ENCODE measurements around the gene TUBD1. TPM values are rescaled to one million over a fixed set of nuclear protein-coding genes. Genes with fewer than 3 reads are reported as not detected.
"Not testable (repeated sequence)": the region's sequence is repeated elsewhere in the genome, so short reads cannot be mapped to it uniquely, and the experiment has no call there.

TUBD1 gene
- total RNA-seq, 1 donor from 2014 or later: 8.6 TPM

DNA sequence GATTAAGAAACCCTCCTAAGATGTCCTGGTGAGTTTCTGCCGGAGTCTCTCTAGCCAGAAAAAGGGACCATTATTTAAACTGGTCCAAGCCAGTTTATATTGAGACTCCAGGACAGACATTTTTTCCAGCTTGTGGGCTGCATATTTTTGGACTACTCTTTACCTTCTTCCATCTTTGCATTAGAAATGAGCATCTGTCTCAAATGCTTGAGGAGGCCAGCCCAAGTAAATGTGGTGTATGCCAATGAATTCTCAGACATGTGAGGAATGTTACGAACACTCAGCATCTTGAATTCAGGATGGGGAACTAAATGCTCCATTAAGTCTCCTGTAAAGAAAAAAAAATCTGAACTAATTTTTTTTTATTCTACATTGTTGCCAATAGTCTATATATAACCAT is 18.4 kb downstream of the TUBD1 start:
- DNase-seq (ENCODE audit: low spot score): no peak

DNA sequence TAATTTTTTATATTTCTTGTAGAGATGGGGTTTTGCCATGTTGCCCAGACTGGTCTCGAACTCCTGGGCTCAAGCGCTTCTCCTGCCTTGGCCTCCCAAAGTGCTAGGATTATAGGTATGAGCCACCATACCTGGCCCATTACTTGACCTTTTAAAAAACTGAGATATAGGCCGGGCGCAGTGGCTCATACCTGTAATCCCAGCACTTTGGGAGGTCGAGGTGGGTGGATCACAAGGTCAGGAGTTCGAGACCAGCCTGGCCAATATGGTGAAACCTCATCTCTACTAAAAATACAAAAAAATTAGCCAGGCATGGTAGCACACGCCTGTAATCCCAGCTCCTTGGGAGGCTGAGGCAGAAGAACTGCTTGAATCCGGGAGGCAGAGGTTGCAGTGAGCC is 19.3 kb downstream of the TUBD1 start:
- DNase-seq (ENCODE audit: low spot score): not testable (repeated sequence)

DNA sequence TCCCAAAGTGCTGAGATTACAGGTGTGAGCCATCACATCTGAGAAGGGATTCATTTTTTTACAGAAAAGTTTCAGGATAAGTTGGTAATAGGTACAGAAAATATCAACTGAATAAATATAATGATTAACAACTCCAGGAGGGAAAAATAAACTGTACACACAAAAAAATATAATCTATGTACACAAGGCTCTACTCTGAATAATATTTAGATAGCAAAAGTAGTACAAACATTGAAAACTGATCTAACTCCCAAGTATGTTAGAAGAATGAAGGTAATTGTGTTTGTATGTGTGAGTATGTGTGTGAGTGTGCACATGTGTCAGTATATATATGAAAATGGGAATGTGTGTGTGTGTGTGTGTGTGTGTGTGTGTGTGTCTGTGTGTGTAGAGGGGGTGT is 20.4 kb downstream of the TUBD1 start:
- no peak for DNase-seq (ENCODE audit: low spot score)

DNA sequence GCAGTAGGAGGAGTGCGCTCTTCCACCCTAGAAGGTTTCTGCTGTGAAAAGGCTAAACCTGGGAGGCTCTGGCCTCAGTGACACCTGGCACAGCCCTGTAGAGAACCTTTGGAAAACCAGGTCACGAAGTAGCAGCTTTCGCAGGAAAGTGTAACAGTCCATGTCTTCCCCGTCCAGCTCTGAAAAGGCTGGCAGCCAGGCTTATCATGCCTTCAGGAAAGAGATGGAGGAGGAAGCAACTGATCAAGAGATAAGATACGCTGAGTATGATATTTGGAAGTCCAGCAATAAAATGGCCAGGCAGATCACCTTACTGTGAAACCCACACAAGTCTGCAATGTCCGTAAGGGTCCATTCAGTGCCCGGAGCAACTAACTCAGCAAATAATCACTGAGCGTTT is 22.3 kb downstream of the TUBD1 start:
- DNase-seq (ENCODE audit: low spot score): no peak

DNA sequence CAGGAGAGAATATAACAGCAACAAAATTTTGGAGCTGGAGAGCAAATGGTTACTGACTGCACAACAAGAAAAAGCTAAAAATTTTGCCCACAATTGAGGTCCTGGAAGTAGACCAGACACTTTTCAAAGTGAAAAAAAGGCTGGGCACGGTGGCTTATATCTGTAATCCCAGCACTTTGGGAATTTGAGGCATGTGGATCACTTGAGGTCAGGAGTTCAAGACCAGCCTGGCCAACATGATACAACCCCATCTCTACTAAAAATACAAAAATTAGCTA is 22.9 kb downstream of the TUBD1 start:
- DNase-seq (ENCODE audit: low spot score): no peak

DNA sequence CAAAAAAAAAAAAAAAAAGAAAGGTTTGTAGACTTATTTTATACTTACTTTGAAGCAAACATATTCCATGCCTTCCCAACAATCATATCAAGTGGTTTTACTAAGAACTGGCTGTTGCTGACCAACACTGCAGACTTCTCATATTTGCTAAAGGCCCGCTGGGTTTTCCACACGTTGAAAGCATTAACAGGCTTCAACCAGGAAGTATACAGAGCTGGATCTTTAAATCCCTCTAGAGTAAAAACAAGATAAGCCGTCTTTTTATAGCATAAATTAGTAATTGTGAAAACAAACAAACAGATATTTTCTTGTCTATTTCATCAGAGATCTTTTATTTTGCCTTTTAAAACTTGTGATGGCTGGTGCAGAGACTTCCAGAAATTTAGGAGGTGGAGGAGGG is 29.1 kb downstream of the TUBD1 start:
- DNase-seq (ENCODE audit: low spot score): no peak

DNA sequence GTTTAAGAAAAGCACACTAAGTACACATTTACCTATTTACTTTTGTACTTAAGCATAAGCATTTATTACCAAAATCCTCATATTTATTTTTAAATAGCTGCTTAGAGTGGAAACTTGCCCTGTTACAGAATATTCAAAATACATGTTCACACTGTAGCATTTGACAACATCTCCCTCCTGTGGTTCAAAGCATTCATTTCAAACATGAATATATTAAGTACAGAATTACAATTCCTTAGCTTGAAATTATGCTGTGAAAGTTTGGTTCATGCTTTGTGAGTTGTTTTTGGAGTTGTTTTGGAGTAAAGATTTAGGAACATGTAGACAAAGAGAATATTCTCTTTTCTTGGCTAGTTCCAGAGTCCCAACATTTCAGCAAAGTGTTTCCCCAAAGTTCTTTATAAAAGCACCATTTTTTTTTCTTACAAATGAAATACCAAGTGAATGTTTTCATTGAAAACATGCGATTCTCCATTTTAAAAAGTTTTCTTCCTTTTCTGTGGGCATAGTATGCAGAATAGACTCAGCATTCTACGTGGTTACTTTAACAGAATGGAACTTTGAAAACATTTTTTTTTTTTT is 33.2 kb downstream of the TUBD1 start:
- DNase-seq (ENCODE audit: low spot score): no peak

DNA sequence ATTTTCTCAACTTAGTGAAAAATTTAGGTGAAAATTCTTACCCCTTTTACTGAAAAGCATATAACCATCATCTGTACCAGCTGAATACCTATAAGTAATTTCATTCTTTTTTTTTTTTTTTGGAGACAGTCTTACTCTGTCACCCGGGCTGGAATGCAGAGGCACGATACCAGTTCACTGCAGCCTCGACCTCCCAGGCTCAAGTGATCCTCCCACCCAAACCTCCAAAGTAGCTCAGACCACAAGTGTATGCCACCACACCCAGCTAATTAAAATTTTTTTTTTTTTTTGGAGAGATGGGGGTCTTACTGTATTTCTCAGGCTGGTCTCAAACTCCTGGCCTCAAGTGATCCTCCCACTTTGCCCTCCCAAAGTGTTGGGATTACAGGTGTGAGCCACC is 33.8 kb downstream of the TUBD1 start:
- no peak for DNase-seq (ENCODE audit: low spot score)

DNA sequence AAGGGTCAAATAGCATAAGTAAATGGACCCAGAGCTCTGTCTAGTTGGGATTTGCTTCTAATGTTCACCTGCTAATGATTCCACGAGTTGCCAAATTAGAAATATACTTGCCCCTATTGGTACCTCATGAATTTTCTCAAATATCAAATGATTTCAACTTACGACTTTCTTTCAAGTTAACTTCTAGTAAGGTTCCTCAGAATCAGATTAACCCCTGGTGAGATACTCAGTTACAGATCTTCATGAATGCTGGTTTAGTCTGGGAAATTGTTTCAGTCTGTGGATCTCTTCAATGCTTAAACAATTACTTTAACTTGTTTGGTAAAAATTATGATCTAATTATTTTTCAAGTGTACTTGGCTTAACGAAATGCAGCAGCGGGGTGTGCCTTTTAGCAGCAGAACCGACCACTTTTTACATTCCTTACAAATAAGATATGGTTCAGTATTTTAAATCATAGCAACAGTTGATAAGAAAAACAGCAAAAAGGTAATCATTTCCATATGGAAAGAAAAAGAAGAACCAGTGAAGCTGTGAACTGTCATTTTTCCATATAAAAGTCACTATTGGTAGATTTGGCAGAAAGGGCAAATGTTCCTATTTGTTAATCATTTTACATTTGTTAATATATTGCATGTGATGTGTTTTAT is 34.5 kb downstream of the TUBD1 start:
- DNase-seq (ENCODE audit: low spot score): no peak

DNA sequence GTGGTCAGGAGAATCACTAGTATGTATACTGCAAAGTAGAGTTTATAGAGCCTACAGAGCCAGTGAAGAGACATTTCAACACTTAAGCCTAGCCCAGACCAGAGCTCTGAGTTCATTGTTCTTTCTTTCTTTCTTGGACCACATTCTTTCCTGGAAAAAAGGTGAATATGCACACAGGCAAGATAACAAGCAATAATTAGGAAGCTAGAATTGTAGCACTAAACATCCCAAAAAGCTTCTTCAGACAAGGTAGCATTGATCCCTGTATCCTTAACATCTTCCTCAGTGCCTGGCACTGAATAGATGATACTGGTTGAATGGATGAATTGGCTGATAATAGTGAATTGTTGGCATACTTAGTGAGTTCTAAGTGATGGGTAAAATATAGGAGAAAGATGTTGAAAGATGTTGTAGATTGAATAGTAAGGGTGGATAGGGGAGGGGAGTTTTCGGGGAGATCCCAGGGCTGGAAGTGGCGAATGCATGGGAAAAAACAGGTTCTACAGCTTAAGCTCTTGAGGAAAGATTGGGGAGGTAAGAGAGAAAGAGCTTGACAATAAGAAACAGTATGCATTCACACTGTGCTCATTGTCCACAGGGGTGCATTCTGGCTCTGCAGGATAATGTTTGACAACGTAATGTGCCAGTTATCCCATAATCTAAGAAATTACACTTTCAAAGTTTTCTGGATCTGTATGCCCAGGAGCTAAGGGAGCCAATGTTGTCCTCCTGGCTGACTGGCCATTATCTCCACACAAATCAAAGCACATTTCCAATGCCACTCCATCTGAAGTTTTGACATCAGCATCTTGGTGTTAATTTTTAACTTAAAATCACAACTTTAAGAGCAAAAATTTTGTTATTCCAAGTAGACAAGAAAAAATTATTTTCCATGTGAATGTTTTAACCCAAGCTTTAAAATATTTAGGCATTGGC is 35.6 kb downstream of the TUBD1 start:
- no peak for DNase-seq (ENCODE audit: low spot score)

DNA sequence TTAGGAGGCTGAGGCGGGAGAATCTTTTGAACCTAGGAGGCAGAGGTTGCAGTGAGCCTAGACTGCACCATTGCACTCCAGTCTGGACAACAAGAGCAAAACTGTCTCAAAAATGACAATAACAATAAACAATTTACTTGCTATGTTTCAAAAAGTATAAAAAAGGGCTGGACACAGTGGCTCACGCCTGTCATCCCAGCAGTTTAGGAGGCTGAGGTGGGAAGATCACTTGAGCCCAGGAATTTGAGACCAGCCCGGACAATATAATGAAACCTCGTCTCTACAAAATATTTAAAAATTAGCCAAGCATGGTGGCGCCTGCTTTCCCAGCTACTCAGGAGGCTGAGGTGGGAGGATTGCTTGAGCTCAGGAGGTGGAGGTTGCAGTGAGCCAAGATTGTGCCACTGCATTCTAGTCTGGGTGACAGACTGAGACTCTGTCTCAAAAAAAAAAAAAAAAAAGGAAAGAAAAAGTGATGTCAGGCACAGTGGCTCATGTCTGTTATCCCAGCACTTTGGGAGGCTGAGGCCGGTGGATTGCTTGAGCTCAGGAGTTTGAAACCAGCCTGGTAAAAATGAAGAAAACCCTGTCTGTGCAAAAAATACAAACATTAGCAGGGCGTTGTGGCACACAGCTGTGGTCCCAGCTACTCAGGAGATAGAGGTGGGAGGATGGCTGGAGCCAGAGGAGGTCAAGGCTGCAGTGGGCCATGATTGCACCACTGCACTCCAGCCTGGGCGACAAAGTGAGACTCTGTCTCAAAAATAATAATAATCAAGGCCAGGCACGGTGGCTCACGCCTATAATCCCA is 38.6 kb downstream of the TUBD1 start:
- DNase-seq (ENCODE audit: low spot score): not testable (repeated sequence)

DNA sequence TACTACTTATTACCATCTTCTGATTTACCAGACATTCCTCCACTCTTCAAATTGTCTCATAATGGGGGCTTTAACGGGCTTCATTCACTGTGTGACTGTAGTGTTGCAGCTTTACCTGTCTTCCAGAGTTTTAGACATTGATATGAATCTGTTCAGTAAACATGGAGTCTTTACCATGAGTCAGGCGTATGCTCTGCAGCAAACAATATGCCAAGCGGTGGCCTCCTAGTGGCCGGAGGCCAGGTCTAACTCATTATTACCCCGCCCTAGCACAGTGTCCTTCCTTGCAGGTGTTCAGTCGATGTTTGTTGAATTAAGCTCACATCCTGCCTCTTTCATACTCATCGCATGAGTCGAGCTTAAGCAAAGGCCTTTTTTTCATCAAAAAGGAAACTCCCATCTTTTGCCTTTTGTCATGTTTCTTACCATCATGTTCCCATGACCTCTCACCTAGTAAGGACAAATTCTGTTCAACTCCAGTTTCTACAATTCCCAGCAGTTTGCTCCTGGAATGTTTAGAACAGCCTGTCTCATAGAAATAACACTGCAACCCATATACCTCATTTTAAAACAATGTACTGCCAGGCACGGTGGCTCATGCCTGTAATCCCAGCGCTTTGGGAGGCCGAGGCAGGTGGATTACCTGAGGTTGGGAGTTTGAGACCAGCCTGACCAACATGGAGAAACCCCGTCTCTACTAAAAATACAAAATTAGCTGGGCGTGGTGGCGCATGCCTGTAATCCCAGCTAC is 39.4 kb downstream of the TUBD1 start:
- peak; percentile 57 for DNase-seq (ENCODE audit: low spot score)

DNA sequence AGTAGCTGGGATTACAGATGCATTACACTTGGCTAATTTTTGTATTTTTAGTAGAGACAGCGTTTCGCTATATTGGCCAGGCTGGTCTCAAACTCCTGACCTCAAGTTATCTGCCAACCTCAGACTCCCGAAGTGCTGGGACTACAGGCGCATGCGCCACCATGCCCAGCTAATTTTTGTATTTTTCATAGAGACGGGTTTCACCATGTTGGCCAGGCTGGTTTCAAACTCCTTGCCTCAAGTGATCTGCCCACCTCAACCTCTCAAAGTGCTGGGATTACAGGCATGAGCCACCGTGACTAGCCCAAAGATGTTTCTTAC is 39.9 kb downstream of the TUBD1 start:
- not testable (repeated sequence) for DNase-seq (ENCODE audit: low spot score)

DNA sequence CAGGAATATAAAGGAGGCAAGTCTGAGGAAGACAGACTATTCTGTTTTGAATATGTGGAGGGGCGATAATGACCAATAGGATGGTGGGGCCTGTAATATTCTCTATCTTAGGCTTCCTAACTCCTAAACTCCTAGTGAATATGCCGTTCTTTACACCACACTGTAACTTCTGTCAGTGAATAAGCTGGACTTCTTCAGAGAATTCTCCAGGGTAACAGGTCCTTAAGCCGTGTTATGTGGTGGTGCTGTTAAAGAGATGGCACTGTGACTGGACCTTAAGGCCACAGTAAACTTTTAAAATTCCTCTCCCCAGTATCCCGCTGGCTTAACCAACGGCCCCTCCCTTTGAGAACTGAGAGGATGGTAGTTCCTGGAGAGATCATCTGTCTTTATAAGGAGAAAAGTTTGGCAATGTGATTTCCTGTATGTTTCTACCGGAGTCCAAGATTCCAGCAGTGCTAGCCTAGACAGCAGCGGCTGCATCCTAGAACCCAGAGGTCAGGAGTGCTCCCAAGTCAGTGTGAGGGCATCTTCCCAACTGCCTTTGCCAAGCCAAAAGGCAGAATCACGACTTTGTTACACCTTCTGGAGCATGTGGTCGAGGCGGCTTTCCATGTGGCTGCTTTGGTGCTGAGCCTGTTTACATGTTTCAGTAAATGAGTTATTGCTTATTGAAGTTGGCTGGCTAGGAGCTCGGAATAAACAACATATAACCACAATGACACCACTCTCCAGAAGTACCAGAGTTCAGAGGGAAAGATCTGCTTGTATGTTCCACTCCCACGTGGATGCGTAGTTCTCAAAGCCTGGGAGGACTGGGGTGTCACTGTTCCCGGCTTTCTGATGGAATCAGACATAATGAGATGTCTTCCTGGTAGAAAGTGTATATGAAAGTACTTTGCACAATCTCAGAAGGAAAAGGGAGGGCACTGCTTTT is 41.0 kb downstream of the TUBD1 start:
- peak; percentile 50 for DNase-seq (ENCODE audit: low spot score)

DNA sequence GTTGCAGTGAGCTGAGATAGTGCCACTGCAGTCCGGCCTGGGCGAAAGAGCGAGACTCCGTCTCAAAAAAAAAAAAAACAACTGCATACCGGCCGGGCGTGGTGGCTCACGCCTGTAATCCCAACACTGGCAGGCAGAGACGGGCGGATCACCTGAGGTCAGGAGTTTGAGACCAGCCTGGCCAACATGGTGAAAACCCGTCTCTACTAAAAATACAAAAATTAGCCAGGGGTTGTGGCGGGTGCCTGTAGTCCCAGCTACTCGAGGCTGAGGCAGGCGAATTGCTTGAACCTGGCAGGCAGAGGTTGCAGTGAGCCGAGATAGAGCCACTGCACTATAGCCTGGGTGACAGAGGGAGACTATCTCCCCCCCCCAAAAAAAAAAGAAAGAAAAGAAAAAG is 42.4 kb downstream of the TUBD1 start:
- DNase-seq (ENCODE audit: low spot score): not testable (repeated sequence)

DNA sequence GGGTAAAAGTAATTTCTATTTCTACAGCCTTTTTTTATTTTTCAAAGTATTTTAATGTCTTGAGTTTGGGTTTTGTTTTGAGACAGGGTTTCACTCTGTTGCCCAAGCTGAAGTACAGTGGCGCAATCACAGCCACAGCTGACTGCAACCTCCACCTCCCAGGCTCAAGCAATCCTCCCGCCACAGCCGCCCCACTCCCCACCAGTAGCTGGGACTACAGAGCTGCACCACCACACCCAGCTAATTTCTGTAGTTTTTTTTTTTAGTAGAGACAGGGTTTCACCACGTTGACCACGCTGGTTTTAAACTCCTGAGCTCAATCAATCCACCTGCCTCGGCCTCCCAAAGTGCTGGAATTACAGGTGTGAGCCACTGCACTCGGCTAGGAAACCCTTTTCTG is 44.0 kb downstream of the TUBD1 start:
- no peak for DNase-seq (ENCODE audit: low spot score)

DNA sequence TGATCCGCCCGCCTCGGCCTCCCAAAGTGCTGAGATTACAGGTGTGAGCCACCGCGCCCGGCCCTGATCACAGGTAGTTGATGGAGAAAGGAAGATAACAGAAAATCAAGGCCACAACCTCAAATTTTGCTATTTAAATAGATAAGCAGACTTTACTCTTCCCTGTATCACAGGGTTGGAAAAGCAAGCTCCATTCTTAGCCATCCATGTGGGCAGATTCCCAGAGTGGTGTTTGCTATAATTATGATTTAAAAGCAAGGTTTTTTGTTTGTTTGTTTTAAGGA is 44.4 kb downstream of the TUBD1 start:
- no peak for DNase-seq (ENCODE audit: low spot score)

DNA sequence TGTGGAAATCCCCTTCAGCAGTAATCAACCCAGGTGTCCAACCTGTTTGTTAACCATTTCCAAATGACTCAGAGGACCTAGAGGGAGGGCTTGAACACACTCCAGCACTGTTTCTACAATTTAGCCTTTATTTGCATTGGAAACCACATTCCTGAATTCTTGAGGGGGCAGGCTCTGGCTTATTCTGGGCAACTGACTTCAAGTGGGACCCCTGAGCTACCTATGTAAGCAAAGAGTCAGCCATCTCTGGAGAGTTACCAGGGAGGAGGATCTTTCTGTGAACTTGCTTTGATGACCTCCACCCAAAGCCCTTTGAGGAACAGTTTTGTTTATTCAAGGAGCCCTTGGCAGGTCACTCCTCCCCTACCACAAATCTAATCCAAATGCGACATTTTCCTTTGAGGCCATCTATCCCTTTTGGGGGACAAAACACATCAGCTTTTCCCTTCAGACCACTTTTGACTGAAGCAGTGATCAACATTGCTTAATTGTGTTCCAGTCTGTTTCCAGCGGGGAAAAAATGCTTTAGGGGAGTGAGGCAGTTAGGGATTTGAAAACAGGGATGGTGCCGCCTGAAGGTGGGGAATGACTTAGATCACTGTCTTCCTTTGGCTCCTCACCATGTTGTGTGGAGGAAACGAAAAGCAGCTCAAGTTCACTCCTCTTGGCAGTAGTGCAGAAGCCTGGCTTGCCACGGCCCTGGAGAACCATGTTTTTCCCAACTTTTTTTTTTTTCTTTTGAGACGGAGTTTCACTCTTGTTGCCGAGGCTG is 46.2 kb downstream of the TUBD1 start:
- DNase-seq (ENCODE audit: low spot score): peak; percentile 62

DNA sequence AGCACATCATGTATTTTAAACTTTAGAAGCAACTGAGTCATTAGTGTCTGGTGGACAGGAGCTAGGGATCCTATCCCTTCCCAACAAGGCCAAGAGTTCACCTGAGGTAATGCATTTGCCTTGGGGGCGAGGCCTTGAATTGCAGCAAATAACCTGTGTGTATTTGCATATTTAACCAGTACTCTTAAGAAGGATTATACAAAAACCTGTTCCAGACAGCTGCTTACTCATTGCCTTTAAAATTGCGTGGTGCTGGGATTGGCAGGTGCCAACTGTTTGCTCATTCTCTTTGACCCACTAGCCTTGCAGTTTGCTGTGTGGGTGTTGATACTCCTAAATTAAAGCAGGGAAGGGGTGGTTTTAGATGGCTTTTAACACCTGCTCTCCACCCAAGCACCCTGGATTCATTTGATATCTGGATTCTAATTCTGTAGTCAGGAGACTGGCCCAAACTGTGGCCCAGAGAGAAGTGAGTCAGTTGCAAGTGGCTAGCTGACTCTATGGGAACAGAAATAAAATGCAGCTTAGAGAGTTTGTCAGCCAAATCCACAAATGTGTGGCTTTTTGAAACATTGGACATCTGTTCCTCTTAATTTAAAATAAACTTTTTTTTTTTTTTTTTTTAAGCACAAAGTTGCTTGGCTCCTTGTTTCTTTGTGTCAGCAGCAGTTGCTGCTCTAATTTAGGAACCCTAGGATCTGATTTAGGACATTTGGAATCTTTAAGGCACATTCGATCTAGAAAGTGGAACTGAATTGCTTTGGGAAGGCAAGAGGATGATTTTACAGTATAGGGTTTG is 46.9 kb downstream of the TUBD1 start:
- peak; percentile 72 for DNase-seq (ENCODE audit: low spot score)

All from mucosa of gallbladder (tissue), 1 donor.